ENCODE data around the gene ANKRD30A.

- no peak for TF ChIP-seq CTCF (IDR thresholded peaks at IDR 0.05)
- no peak for TF ChIP-seq POLR2A (IDR thresholded peaks at IDR 0.05)
These were observed 866 bp upstream of the ANKRD30A start for GRCh38 chr10:37124532-37124931.

Measured in esophagus squamous epithelium (tissue), 4 donors.